HG03460 (cell line): ENCODE measurements around the gene STK26.
A peak's percentile ranks its signal among the peaks of the same experiment; 100 is the strongest.
"Not testable (repeated sequence)": the region's sequence is repeated elsewhere in the genome, so short reads cannot be mapped to it uniquely, and the experiment has no call there.

Experiments
- ATAC-seq: cut with Tn5 transposase; IDR thresholded peaks from one replicate; pipeline ENCODE4 v1.9.1; 2021; ENCODE audit not compliant: unreplicated experiment

The STK26 gene

DNA sequence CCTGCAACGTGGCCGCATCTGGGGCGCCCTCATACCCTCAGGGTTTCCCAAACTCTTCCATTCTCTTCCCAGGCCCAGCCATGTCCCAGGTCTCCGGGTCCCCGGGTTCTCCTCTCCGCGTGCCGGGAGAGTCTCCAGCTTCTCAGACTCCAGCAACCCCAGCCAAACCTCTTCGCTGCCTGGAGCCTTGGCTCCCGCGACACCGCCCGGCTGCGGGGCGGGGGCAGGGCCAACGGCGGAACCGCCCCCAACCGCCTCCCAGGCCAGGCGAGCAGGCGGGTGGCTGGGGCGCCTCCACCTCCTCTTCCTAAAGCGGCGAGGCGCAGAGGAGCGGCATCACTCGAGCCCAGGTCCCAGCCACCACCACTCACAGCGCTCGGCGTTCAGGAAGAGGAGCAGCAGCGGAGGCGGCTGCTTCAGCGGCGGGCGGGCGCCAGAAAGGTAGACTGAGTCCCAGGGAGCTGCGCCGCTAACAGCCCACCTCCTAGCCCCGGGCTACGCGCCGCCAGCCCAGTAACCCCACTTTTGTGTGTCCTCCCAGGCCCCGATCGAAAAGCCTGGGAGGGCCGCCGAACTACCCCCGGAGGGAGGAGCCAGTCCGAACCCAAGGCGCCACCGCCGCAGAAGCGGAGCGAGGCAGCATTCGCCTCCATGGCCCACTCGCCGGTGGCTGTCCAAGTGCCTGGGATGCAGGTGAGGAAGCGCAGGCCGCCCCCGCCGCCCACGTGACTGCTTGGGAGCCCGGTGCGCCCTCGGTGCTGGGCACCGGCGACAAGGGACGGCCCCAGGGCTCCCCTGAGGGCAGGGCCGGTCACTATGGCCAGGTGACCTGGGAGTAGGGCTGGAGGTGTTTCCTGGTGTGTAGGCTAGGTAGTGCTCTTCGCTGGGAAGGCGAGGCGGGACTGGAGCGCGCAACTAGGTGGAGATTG lies at the start of gene STK26:
TSS of gene STK26 (plus strand) at position 336 of the 929 bp plus-strand sequence. CDS start at position 652, 316 bp downstream.
- peak; percentile 72 for ATAC-seq

DNA sequence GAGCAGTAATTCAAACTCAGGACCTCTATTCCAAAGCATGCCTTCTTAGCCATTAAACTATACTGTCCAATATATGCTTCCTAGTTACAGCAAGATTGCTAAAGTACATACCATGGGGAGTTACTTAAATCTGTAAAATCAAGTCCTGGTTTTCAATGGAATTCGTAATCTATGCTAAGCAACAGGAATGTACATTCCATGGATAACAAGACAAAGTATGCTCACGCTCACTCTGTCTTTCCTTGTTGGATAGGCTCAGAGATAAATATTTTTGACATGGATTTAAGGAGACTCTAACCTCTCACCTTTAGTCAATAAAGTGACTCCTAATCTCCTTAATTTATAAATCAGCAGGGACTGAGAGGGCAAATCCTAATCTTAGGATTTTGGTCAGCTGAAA lies 47.3 kb upstream of the STK26 start:
- ATAC-seq = no peak

GRCh38 chrX:131977619-131978018 lies 45.5 kb upstream of the STK26 start:
- ATAC-seq = no peak

GRCh38 chrX:131979116-131979515 lies 44.0 kb upstream of the STK26 start:
- no peak for ATAC-seq

- no peak for ATAC-seq
Observed at GRCh38 chrX:131985526-131986049, 37.5 kb upstream of the STK26 start.

GRCh38 chrX:131987252-131987651 lies 35.9 kb upstream of the STK26 start:
- peak; percentile 98 for ATAC-seq

DNA sequence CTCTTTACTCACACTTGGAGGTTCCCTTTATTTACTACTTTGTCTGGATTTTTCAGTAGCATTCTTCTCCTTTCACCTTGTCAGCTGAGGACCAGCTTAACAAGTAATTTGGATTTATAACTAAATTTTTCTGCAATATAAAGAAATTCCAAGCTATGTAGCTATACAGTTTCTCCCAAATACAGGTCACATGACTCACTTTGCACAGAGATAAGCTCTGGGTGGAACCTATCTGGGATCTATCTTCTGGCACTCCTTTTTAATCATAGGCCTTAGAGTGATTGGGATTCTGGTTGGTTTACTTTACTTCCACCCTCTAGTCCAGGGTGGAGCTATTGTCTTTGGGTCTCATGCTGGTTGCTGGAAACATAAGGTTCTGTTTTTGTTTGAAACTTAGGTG lies 34.9 kb upstream of the STK26 start:
- ATAC-seq = no peak

- no peak for ATAC-seq
Observed at GRCh38 chrX:132001127-132001526, 22.0 kb upstream of the STK26 start.

- no peak for ATAC-seq
Observed at GRCh38 chrX:132004728-132005127, 18.4 kb upstream of the STK26 start.

- ATAC-seq = no peak
Observed at GRCh38 chrX:132009350-132009749, 13.8 kb upstream of the STK26 start.

DNA sequence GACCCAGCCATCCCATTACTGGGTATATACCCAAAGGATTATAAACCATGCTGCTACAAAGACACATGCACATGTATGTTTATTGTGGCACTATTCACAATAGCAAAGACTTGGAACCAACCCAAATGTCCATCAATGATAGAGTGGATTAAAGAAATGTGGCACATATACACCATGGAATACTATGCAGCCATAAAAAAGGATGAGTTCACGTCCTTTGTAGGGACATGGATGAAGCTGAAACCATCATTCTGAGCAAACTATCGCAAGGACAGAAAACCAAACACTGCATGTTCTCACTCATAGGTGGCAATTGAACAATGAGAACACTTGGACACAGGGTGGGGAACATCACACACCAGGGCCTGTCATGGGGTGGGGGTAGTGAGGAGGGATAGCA lies 12.9 kb upstream of the STK26 start:
- ATAC-seq = not testable (repeated sequence)

- no peak for ATAC-seq
Observed at GRCh38 chrX:132015875-132016274, 7.2 kb upstream of the STK26 start.

DNA sequence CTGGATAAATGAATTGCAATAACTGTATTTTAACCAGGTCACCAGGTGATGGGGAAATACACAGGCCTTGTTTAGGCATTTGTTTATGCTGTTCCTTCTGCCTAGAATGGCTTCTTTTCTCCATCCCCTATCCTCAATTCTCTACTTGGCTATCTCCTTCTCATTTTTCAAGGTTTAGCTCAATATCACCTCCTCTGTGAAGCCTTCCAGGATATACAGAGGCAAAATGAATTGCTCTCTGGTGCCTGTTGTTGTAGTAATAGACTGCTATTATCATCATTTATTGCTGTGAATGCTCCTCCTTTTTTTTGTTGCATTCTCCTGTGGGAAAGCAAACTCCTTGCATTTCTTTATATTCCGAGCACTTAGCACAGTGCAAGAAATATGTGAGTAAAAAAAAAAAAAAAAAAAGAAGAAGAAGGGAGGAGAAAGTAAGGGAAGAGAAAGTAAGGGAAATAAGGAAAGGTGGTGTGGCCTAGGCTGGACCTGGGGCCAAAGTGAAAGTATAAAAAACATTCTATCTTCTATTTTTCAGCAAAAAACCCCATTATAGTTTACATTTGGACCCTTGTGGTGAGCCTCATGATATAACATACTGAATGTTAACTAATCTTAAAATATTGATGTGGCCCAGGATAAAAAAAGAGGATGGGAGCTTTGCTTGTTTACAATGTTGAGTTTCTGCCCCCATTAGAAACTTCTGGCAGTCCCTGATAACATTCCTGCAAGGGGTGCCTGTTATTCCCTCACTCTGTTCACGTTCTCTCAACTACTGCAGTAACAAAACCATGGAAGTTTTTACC lies 6.3 kb upstream of the STK26 start:
- no peak for ATAC-seq

GRCh38 chrX:132017431-132018185 lies 5.5 kb upstream of the STK26 start:
- no peak for ATAC-seq

DNA sequence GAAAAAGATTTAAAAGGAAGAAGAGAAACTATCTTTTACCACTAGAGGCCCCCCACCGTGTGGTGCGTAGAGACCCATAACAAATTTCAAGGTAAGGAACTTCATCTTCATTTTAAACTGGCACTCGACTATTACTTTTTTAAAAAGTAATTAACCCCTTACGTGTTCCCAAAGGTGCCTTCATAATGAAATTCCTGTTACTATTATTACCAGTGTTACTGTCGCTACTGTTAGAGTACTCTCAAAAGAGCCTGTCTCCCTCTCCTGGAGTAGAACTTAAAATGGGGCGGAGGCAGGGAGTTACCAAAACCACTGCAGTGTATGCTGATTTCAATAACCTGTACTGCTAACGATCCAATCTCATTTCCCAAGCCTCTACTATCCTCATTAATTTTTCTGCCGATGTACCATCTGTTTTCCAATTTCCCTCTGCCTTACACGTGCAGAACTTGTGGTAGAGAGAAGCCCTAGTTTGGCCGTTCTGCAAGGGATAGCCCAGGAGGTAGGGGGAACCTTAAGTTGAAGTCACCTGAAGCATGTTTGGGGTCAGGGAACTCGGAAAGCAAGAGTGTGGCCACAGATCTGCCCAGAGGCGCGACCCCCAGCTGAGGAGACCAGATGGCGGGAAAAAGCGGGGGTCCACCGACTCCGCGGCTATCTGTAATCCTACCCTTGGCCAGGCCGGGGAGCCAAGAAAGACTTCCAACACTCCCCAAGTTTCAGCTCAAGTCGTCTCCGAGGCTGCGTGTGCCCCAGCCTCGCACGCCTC lies 720 bp upstream of the STK26 start:
- peak; percentile 19 for ATAC-seq

DNA sequence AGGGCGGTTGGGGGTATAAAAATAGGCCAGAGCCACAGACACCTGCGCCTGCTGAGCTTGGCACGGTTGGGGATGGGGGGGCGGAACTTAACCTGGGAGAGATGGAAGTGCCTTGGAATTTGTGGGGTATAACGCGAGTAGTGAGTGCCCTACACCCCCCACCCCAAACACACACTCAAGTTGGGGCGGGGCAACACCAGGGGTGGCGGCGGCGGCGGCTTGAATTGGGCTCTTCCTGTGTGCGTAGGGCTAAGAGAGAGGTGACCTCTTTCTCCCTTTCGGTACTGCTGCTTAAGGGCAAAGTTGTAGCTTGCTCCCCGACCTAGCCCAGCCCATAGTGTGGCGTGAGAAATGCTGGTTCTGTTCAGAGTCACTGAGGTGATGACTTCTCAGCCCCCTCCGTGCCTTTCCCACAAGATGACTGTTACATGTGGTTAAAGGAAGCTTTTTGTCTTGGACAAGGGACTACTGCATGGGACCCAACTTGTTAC lies 839 bp downstream of the STK26 start:
- peak; percentile 51 for ATAC-seq

- ATAC-seq = no peak
Observed at GRCh38 chrX:132025041-132025440, 1.9 kb downstream of the STK26 start.

DNA sequence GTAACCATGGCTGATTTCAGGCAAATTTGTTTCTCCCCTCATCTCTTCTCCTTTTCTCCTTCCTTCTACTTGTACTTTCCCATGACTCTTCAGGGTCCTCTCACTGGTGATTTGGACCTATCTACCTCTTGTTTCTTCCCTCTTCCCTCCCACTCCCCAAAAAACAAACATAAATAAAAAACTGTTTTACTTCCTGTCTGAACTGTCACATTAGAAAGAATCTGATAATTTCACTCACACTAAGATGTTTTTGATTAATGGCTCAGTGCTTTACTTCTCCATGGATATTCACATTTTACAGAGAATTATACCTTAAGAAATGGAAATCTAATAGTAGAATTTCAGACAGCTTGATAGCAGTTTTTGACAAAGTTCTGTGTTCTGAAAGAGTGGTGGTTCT lies 7.2 kb downstream of the STK26 start:
- no peak for ATAC-seq

GRCh38 chrX:132031867-132032266 lies 8.8 kb downstream of the STK26 start:
- ATAC-seq = no peak

GRCh38 chrX:132033166-132033565 lies 10.1 kb downstream of the STK26 start:
- no peak for ATAC-seq
